Skeletal muscle cell (primary cell): ENCODE results near the gene MACROD1.
"Not testable (repeated sequence)": the region's sequence is repeated elsewhere in the genome, so short reads cannot be mapped to it uniquely, and the experiment has no call there.

Experiments used
- DNase-seq: peaks from one replicate; pipeline ENCODE4 v3.0.0-alpha.2; 2010; ENCODE audit warnings: low read depth
- H3K4me3 ChIP-seq: 2 replicates; pipeline ENCODE4 v1.5.1; 2011; ENCODE audit warnings: low read depth, mild to moderate bottlenecking, control low read depth, low read length, moderate library complexity

Gene MACROD1

DNA sequence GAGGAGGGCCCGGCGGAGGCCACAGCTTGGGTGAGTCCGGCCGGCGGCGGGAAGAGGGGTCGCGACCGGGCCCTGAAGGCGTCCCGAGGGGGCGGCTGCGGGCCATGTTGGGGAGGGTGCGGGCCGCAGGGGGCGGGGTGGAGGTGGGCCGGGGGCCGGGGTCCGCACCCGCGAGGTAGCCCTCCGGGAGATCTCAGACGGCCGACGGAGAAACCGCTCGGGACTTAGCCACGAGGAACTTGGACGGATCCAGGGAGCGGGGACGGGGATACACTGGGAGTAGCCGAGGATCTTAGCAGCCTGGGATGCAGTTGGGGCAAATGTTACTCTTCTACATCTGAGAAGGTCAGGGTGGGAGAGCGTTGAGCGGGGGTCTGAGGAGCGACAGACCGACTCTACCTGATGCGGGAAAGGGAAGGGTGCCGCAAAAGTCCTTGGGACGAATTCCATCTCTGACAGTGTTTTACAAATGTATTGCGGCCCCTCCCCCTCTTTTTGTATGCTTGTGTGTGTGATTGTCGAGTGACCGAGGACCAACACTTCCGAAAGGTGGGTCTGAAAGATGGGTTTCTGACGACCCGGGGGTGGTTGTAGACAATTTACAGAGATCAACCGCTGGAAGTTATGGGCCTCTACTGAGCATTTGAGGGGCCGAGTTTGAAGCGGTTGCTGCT is 20.7 kb upstream of the MACROD1 start:
- DNase-seq: no peak
- H3K4me3 ChIP-seq: no peak overlapping the region

- DNase-seq: peak; percentile 100
- H3K4me3 ChIP-seq: peak within 1 kb of the TSS; percentile 63
Measured at GRCh38 chr11:64185693-64186491, 20.0 kb upstream of the MACROD1 start, which contains the start of gene STIP1. Gene STIP1, plus strand, starts transcription at chr11:64186171. Its CDS starts 91 bp downstream, at chr11:64186262.

DNA sequence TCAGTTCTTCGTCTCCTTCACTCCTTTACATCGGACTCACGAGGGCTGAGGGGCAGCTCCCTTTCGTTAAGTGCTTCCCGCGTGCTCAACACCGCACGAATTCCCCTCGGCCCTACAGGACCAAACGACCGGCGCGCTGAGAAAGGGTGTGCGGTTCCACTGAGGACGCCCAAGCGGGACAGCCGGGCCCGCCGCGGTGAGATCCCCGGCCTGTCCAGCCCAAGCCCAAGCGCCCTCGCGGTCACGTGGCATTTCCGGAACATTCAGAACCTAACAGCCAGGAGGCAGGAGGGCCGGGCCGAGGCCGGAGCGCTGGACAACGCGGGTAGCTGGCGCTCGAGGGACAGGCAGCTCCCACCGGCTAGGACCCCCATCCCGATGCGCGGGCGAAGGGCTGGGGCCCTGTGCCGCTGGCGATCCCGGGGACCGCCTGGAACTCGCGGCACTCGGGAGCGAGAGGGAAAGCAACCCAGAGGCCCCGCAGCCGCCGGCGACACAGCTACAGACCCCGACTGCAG is 19.3 kb upstream of the MACROD1 start:
- peak; percentile 53 for DNase-seq

GRCh38 chr11:64183890-64184289 is 18.0 kb upstream of the MACROD1 start:
- H3K4me3 ChIP-seq: no peak overlapping the region
- no peak for DNase-seq

More for the DNA sequence above, 19.3 kb upstream of the MACROD1 start:
- peak overlapping the region; percentile 63 for H3K4me3 ChIP-seq

- DNase-seq: peak; percentile 80
- H3K4me3 ChIP-seq: peak overlapping the region; percentile 32
Measured at GRCh38 chr11:64181506-64182411, 15.8 kb upstream of the MACROD1 start.

DNA sequence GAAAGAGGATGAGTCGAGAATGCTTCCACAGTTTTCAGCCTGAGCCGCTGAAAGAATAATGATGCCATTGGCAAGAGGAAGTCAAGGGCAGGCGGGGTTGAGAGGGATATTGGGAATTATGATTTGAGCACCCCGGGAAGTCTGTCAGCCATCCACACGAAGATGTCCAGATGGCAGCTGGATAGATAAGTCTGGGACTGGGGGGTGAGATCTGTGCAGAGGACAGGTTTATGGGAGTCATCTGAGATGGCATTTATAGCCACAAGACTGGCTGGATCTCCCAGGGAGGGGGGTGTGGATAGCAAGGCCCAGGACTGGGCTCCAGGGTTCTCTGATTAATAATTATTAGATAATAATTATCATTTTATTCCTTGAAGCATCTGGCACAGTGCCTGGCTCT is 15.0 kb upstream of the MACROD1 start:
- peak overlapping the region; percentile 32 for H3K4me3 ChIP-seq
- no peak for DNase-seq

DNA sequence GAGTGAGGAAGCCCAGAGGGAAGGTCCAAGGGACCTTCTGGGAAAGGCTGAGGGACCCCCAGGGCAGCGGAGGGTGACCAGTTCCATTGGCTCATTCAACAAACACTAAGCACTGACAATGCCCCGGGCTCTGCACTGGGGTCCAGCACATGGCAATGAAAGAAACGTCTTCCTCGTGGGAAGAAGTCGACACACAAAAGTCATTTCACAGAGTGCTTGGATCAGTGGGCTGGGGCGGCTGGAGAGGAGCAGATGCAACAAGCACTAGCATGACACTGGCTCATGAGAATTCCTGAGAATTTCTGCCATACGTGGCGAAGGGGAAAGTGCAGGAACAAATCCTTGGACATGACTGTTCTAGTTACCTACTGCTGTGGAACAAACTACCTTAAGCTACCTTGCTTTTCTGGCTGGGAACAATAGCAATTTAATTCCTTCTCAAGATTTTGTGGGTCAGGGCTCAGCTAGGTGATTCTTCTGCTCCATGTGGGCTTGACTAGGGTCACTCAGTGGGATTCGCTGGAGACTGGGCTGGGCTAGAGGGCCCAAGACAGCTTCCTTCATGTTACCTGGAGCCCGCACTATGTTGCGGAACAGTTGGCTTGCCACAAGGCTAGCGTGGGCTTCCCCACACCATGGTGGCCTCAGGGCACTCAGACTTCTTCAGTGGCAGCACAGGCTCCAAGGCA is 13.2 kb upstream of the MACROD1 start:
- no peak for DNase-seq
- no peak overlapping the region for H3K4me3 ChIP-seq

- DNase-seq: no peak
- no peak overlapping the region for H3K4me3 ChIP-seq
Measured at GRCh38 chr11:64178203-64178602, 12.3 kb upstream of the MACROD1 start.

DNA sequence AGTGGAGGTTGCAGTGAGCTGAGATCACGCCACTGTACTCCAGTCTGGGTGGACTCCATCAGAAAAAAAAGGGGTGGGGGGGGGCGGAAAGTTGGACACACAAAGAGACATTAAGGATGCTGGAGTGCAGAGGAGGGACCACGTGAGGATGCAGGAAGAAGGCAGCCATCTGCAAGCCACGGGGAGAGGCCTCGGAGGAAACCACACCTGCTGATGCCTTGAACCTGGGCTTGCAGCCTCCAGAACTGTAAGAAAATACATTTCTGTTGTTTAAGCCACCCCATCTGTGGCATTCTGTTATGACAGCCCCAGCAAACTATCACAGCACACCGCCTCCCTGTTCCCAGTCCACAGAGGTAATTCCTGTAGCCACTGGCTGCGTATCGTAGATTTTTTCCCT is 10.8 kb upstream of the MACROD1 start:
- no peak overlapping the region for H3K4me3 ChIP-seq
- no peak for DNase-seq

- DNase-seq: no peak
- no peak overlapping the region for H3K4me3 ChIP-seq
Measured at GRCh38 chr11:64173616-64174355, 7.9 kb upstream of the MACROD1 start.

- DNase-seq: no peak
- no peak overlapping the region for H3K4me3 ChIP-seq
Measured at GRCh38 chr11:64170419-64170818, 4.5 kb upstream of the MACROD1 start.

- DNase-seq: no peak
- H3K4me3 ChIP-seq: peak overlapping the region; percentile 69
Measured at GRCh38 chr11:64165481-64165841, 452 bp downstream of the MACROD1 start.

DNA sequence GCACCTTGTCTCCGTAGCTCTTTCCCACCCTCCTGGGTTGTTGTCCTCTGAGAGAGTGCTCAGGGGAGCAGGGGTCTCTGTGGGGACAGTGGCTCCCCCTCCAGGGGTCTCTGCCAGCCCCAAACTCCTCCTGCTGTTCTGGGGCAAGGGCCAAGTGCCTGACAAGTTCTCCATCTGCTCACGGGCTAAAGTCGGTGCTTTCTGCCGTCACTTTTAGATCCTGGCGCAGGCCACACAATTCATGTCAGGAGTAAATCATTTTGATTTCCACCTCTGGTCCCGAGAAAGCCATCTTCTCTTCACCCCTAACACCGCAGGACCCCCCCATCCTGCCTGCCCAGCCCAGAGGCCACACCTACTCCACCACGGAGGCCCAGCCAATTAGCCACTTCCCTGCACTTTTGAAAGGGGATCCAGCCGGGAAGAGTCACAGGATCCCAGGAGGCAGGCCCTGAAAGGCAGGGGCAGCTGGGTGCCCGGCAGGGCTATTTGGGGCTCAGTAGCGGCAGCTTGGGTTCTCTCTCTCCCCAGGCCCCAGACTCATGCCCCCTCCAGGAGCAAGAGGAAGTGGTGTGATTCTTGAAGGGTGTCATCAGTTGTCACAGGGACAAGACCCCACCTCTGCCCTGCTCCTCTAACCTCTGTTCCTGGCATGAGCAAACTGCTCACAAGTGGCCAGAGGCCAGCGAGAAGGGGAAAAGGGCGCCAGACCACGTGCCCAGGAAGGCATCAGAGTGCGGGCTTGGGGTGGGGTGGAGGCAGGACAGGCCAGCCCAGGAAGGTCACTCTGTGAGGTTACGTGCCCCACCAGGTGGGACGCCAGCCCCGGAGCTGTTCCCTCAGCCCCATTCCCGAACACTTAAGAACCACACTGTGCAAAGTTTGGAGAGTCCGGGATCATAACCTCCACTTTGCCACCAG is 1.3 kb downstream of the MACROD1 start:
- peak overlapping the region; percentile 69 for H3K4me3 ChIP-seq
- no peak for DNase-seq

- no peak for DNase-seq
- H3K4me3 ChIP-seq: no peak overlapping the region
Measured at GRCh38 chr11:64163951-64164350, 2.0 kb downstream of the MACROD1 start.

GRCh38 chr11:64162769-64163168 is 3.1 kb downstream of the MACROD1 start:
- H3K4me3 ChIP-seq, DNase-seq: not testable (repeated sequence)

DNA sequence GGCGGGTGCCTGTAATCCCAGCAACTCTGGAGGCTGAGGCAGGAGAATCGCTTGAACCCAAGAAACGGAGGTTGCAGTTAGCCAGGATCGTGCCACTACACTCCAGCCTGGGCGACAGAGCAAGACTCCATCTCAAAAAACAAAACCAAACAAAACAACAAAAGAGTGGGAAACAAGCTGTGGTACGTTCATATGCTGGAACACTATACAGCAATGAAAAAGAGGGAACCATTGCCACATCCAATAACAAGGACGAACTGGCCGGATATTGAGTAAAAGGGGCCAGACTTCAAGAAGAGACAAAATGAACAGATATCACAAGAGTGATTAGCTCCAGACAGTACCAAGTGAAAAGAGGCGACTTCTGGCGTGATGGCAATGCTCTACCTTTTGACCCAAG is 4.9 kb downstream of the MACROD1 start:
- no peak for DNase-seq
- no peak overlapping the region for H3K4me3 ChIP-seq

GRCh38 chr11:64157631-64158394 is 8.1 kb downstream of the MACROD1 start:
- DNase-seq: no peak
- no peak overlapping the region for H3K4me3 ChIP-seq
